ENCODE measurements around the gene SCD5.

SCD5 gene

GRCh38 chr4:82691431-82691830, 107.2 kb downstream of the SCD5 start:
- no peak for DNase-seq (ENCODE audit: low spot score)

- DNase-seq (ENCODE audit: low spot score) = no peak
These were observed 110.4 kb downstream of the SCD5 start for GRCh38 chr4:82688091-82688795.

GRCh38 chr4:82687531-82687930, 111.1 kb downstream of the SCD5 start:
- no peak for DNase-seq (ENCODE audit: low spot score)

GRCh38 chr4:82681754-82682153, 116.8 kb downstream of the SCD5 start:
- no peak for DNase-seq (ENCODE audit: low spot score)

DNA sequence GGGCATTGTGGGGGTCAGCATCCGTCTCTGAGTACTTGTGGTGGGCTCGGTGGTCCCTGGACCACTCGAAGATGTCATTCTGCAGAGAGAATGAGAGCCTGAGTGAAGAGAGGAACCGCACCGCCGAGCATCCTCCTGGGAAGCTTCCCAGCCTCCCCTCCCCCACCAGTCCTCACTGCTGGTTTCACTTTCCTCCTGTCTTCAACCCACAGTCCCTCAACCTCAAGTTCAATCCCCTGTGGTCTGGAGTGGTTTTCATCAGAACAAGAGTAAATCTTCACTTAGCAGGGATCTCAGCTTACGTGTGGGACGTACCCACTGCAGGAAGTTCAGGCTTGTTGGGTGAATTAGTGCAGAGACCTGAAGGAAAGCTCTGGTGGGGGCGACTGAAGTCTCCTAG, 117.8 kb downstream of the SCD5 start:
- no peak for DNase-seq (ENCODE audit: low spot score)

- no peak for DNase-seq (ENCODE audit: low spot score)
These were observed 119.1 kb downstream of the SCD5 start for GRCh38 chr4:82679531-82679930.

DNA sequence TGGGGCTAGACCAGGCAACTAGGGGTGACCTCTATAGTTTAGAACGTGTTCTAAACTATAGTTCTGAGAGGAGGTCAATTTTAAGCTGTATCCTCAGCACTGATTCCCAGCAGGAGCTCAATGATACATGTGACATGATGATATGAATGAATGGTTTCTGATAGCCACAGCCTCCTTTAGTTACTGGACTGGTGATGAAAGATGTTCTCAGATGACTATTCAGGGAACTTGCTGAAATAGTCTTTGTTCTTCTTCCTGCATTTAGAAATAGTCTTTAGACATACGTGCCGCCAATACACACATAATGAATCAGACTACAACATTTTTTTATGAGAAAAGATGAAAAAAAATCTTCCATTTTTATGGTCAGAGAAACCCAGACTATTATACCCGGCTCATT, 120.5 kb downstream of the SCD5 start:
- DNase-seq (ENCODE audit: low spot score) = no peak

- DNase-seq (ENCODE audit: low spot score) = no peak
These were observed 121.3 kb downstream of the SCD5 start for GRCh38 chr4:82677327-82677726.

GRCh38 chr4:82667761-82668480, 130.7 kb downstream of the SCD5 start:
- no peak for DNase-seq (ENCODE audit: low spot score)

DNA sequence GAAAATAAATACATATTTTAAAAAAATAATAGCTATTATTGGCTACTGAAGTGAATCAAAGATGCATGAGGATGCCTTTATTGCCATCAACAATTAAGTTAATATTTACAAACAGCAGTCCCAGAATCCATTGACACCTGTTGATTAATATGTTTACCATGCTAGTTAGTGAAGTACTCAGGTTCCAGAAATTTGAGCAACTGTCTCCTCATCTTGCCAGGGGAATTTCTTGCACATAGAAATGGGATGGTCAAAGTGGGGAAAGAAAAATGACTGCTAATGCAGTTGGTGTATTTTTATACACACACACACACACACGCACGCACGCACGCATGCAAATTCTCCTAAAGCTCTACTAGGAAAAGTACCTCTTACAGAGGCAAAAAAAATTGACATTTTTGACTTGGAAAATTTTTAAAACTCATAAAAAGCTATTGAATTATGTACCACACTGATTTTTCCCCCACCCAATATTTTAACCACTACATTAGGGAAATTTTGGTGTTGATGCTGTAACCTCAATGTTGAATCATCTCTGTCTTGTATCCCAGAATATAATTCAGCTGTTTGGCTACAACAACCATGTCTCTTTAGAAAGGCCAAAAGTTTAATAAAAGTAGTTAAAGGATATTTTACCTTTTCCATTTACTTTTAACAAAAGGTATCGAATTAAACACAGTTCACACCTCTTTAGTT, 131.5 kb downstream of the SCD5 start:
- no peak for DNase-seq (ENCODE audit: low spot score)

DNA sequence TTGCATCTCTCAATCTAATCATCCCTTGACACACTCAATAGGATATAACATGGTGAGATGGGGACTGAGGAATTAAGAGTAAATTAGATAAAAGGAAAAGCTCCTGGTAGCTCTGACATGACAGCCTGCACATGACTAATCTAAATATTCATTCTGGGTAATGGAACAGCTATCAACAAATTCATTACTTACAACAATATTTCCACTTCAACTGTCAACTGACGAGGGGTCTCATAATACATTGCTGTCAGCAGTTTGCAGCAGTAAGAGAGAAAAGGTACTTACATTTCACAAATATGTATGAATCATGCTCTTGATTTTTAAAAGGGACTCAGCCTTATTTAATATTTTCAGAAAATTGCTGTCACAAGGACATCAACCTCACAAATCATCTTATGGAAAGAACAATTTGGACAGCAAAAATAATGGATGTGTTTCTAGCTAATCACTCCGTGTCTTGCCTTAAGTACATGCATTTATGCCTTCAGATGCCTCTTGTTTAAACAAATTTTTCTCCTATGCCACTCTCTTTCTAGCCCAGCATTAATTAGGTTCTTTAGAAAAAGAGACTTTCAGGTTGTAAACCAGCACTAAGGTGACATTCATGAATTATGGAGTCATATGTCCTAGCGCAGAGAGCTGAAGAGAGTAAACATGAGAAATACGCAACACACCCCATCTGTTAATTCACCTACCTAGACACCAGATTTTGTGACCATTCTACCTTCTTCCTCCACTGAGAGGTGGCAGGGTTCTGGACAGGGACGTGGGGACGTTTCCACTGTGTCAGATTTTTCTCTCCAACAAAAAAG, 137.2 kb downstream of the SCD5 start:
- DNase-seq (ENCODE audit: low spot score) = no peak

DNA sequence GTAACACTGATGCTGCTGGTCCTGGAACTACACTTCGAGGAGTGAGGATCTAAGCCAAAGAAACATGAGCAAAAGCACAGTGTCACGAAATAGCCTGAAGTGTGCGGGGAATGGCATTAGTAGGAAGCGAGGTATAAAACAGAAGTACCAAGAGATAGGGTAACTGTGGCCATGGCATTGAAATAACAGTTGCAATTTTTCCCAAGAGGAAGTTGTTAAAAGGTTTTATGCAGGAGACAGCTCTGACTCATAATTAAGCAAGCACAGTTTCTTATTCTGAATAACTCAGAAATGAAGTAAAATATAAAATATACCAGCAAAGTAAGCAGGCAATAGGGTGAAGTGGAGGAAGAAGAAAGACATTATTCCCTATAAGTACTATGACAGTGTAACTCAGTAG, 146.5 kb downstream of the SCD5 start:
- no peak for DNase-seq (ENCODE audit: low spot score)

DNA sequence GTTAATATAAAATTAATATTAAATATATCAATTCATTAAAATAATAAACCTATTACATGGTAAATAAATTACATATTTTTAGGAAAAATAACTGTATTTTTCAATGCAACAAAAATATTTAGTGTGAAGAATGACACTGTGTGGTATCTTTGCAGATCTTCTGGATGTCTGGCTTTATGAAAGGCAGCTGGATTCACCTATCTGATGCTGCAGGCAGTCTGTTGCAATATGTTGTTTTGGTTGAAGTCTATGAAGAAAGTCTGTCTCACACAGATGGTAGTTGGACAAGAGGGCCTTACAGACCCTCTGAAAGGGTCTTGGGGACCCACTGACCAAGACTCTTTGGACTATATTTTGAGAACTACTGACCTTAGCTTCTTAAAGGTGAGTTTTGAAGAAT, 147.7 kb downstream of the SCD5 start:
- DNase-seq (ENCODE audit: low spot score) = no peak

DNA sequence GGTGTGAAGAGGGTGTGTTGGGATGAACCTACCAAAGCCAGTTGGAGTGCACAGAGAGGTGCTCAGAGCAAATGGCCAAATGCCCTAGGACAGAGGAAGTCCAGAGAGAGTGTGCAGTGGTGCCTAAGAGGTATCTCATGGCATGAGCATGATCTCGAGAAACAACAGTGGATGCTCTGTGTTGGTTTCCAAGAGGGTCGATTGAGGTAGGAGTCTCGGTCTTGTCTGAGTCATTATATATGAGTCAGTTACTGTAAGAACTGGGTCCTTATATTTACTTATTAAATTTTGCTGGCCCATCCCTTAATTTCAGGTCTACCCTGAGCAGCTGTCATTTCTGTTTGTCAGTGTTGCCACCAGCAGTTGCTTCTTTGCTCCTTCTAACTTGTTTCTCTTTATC, 150.2 kb downstream of the SCD5 start:
- DNase-seq (ENCODE audit: low spot score) = no peak

DNA sequence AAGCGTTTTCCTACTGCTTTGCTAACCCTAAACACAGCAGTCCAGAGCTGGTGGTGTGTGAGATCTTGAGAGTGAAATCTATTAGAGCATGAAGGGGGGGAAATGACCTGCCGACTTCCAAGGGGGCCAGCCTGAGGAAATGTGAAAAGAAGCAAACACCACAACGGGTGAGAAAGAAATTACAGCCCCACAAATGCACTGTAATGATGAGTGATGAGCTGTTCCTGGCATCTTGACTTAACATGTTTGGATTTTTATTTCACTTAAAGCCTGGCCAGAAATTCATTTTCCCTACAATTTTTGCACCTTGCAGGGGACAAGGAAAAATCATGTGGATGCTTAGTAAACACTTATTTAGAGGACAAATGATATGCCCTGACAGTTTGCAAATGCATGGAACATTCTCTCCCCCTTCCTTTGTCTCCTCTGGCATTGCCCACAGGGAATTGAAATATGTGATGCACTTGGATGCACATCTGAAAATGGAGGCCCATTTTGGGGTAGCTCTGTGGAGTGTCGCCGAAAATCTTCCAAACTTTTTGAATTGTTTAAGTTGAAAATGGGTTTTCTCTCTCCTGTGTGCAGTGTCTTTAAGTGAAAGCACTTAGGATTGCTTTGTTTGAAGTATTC, 152.5 kb downstream of the SCD5 start:
- DNase-seq (ENCODE audit: low spot score) = no peak

DNA sequence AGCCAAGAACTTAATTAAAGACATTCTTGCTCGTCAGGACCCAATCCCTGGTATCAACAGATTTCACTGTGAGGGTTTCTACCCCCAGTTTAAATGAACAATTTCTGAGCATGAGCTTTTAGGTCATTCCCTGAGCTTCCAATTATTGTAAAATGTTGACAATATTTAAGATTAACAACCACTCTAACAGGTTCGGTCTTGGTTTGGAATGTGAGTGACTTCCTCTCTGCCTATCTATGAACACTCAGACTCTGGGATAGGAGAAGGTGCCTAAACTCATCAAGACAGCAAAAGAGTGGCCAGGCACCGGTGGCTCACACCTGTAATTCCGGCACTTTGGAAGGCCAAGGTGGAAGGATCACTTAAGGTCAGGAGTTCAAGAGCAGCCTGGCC, 153.9 kb downstream of the SCD5 start:
- DNase-seq (ENCODE audit: low spot score) = no peak

GRCh38 chr4:82643994-82644733, 154.4 kb downstream of the SCD5 start:
- no peak for DNase-seq (ENCODE audit: low spot score)

DNA sequence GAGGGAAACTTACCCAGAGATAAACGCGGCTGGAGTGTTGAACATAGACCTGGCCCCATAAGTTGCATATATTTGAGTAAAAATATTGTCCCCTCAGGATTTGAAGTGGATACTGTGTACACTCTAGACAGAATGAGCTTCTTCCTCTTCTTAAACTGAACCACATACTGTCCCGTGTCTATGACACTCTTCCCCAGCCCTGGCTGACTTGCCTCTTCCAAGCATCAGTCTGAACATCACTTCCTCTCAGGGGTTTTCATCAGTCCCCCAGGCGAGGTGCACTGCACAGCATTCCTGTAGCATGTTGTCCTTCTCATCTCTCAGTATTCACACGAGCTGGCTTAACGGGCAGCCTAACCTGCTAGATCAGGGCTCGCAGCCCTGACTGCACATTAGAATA, 156.3 kb downstream of the SCD5 start:
- DNase-seq (ENCODE audit: low spot score) = no peak

DNA sequence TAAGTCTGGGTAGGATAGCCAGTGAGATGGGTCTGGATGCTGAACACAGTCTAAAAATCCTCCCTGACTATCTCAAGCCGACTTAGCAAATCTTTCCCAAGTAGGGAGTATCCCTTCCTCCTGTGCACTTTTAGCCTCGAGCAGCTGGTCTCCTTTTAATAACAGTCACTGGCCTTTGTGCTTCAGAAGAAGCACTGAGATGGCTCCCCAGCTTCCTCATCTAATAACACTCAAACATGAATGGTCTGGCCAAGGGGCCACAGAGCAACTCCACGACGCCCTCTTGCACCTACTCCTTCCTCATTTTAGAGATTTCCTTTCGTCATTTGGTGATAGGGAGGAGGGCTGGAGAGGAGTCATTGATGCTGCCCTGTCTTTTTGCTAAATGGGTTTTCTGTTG, 158.1 kb downstream of the SCD5 start:
- DNase-seq (ENCODE audit: low spot score) = no peak

DNA sequence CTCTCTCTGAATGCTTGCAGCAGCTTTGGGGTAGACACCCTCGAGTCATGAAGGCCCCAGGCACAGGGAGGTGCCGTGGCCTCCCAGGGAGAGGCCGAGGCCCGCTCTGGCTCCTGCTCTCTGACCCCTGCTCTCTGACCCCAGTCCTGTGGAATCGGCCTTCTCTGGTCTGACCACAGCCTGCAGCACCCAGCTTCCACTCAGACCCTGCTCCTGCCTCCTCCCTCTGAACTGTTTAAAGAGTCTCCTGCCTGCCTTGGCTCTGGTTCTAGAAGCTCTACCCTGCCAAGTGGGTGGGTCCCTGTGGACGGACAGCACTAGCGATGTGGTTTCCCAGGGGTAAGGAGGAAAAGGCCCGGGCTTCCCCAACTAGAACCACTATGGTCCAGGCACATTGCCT, 158.6 kb downstream of the SCD5 start:
- no peak for DNase-seq (ENCODE audit: low spot score)

DNA sequence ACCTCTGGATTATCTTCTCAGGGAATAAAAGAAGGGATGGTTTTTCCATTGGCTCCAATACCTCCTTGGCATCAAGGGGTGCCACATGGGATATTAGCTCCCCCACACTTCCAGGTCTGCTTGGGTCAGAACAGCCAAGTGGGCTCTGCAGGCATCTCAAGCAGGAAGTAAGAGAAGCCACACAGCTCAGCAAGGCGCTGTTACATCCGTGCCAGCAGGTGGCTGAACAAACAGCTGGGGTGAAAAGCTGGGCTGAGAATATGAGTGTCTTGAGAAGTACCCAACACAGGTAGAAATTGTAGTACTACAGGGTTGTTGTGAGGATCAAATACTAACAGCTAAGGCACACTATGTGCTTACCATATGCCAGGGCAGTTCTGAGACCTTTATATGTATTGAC, 160.1 kb downstream of the SCD5 start:
- no peak for DNase-seq (ENCODE audit: low spot score)

Data from iPS-NIHi11 (cell line).